Neuron (in vitro differentiated cells): ENCODE data around the gene CEP57L1.
"Not testable (repeated sequence)": the region's sequence is repeated elsewhere in the genome, so short reads cannot be mapped to it uniquely, and the experiment has no call there.

ENCODE experiments used
- H2AFZ ChIP-seq: one replicate; pipeline ENCODE4 v1.6.1; 2013; ENCODE audit warnings: low read depth, mild to moderate bottlenecking, inconsistent platforms, low read length, moderate library complexity
- H3K27me3 ChIP-seq: one replicate; pipeline ENCODE4 v1.6.1; 2013; ENCODE audit warnings: low read length; ENCODE audit not compliant: insufficient read depth
- H3K36me3 ChIP-seq: one replicate; pipeline ENCODE4 v1.6.1; 2013; ENCODE audit warnings: low read length; ENCODE audit not compliant: insufficient read depth
- H3K4me1 ChIP-seq: one replicate; pipeline ENCODE4 v1.6.1; 2013; ENCODE audit warnings: low read length; ENCODE audit not compliant: insufficient read depth
- H3K4me3 ChIP-seq: 2 replicates; pipeline ENCODE4 v1.5.1; 2013; ENCODE audit warnings: mild to moderate bottlenecking, low read length, moderate library complexity
- H3K9me3 ChIP-seq: one replicate; pipeline ENCODE4 v1.6.1; 2013; ENCODE audit warnings: low read length

The CEP57L1 gene

GRCh38 chr6:109174916-109175315 is 79.6 kb downstream of the CEP57L1 start:
- no peak overlapping the region for H3K4me3 ChIP-seq
- no peak overlapping the region for H2AFZ ChIP-seq
- H3K36me3 ChIP-seq = no peaks in the 10 kb centered on the region
- H3K9me3 ChIP-seq = no peaks in the 10 kb centered on the region
- H3K4me1 ChIP-seq = no peaks in the 10 kb centered on the region
- H3K27me3 ChIP-seq = no peaks in the 10 kb centered on the region

- no peaks in the 10 kb centered on the region for H3K4me1 ChIP-seq
- H3K36me3 ChIP-seq = no peaks in the 10 kb centered on the region
- no peaks in the 10 kb centered on the region for H3K9me3 ChIP-seq
- H3K27me3 ChIP-seq = no peaks in the 10 kb centered on the region
- H2AFZ ChIP-seq = no peak overlapping the region
- H3K4me3 ChIP-seq = no peak overlapping the region
Measured at GRCh38 chr6:109178921-109179320, 83.6 kb downstream of the CEP57L1 start.

- H3K36me3 ChIP-seq = no peaks in the 10 kb centered on the region
- no peaks in the 10 kb centered on the region for H3K4me1 ChIP-seq
- no peak overlapping the region for H2AFZ ChIP-seq
- no peaks in the 10 kb centered on the region for H3K27me3 ChIP-seq
- no peaks in the 10 kb centered on the region for H3K9me3 ChIP-seq
- H3K4me3 ChIP-seq = no peak overlapping the region
Measured at GRCh38 chr6:109179507-109179906, 84.2 kb downstream of the CEP57L1 start.

- no peak overlapping the region for H2AFZ ChIP-seq
- H3K4me1 ChIP-seq = no peaks in the 10 kb centered on the region
- H3K27me3 ChIP-seq = peaks cover 10% of the 10 kb centered on the region
- H3K9me3 ChIP-seq = no peaks in the 10 kb centered on the region
- H3K4me3 ChIP-seq = no peak overlapping the region
- H3K36me3 ChIP-seq = no peaks in the 10 kb centered on the region
Measured at GRCh38 chr6:109182578-109182977, 87.3 kb downstream of the CEP57L1 start.

GRCh38 chr6:109183109-109183650 is 87.9 kb downstream of the CEP57L1 start:
- Histone ChIP-seq H2AFZ (no peak overlapping the region), H3K36me3 (no peaks in the 10 kb centered on the region), H3K4me3 (no peak overlapping the region), H3K27me3 (peaks cover 10% of the 10 kb centered on the region), H3K4me1 (no peaks in the 10 kb centered on the region), H3K9me3 (no peaks in the 10 kb centered on the region)

- no peaks in the 10 kb centered on the region for H3K9me3 ChIP-seq
- peaks cover 10% of the 10 kb centered on the region for H3K27me3 ChIP-seq
- no peak overlapping the region for H2AFZ ChIP-seq
- no peaks in the 10 kb centered on the region for H3K36me3 ChIP-seq
- no peak overlapping the region for H3K4me3 ChIP-seq
- H3K4me1 ChIP-seq = no peaks in the 10 kb centered on the region
Measured at GRCh38 chr6:109184638-109185037, 89.3 kb downstream of the CEP57L1 start.

GRCh38 chr6:109186012-109186411 is 90.7 kb downstream of the CEP57L1 start:
- H2AFZ ChIP-seq = no peak overlapping the region
- no peaks in the 10 kb centered on the region for H3K36me3 ChIP-seq
- H3K4me3 ChIP-seq = no peak overlapping the region
- no peaks in the 10 kb centered on the region for H3K4me1 ChIP-seq
- H3K9me3 ChIP-seq = no peaks in the 10 kb centered on the region
- peaks cover 10% of the 10 kb centered on the region for H3K27me3 ChIP-seq

GRCh38 chr6:109187399-109188114 is 92.2 kb downstream of the CEP57L1 start:
- Histone ChIP-seq H3K36me3 (no peaks in the 10 kb centered on the region), H2AFZ (no peak overlapping the region), H3K4me1 (no peaks in the 10 kb centered on the region), H3K4me3 (no peak overlapping the region), H3K27me3 (peaks cover 10% of the 10 kb centered on the region), H3K9me3 (no peaks in the 10 kb centered on the region)

- Histone ChIP-seq H2AFZ (no peak overlapping the region), H3K4me3 (no peak overlapping the region), H3K27me3 (peaks cover 10% of the 10 kb centered on the region), H3K9me3 (no peaks in the 10 kb centered on the region), H3K36me3 (no peaks in the 10 kb centered on the region), H3K4me1 (no peaks in the 10 kb centered on the region)
Measured at GRCh38 chr6:109188115-109188411, 92.8 kb downstream of the CEP57L1 start.

GRCh38 chr6:109191368-109191767 is 96.1 kb downstream of the CEP57L1 start:
- H3K36me3 ChIP-seq, H3K4me3 ChIP-seq, H3K4me1 ChIP-seq, H3K9me3 ChIP-seq, H2AFZ ChIP-seq, H3K27me3 ChIP-seq: not testable (repeated sequence)

GRCh38 chr6:109192865-109193264 is 97.6 kb downstream of the CEP57L1 start:
- H3K9me3 ChIP-seq = no peaks in the 10 kb centered on the region
- no peaks in the 10 kb centered on the region for H3K36me3 ChIP-seq
- no peak overlapping the region for H2AFZ ChIP-seq
- H3K4me3 ChIP-seq = no peak overlapping the region
- H3K4me1 ChIP-seq = no peaks in the 10 kb centered on the region
- peaks cover 2% of the 10 kb centered on the region for H3K27me3 ChIP-seq

GRCh38 chr6:109194880-109195279 is 99.6 kb downstream of the CEP57L1 start:
- peaks cover 5% of the 10 kb centered on the region for H3K27me3 ChIP-seq
- no peaks in the 10 kb centered on the region for H3K36me3 ChIP-seq
- no peaks in the 10 kb centered on the region for H3K9me3 ChIP-seq
- H2AFZ ChIP-seq = no peak overlapping the region
- no peaks in the 10 kb centered on the region for H3K4me1 ChIP-seq
- H3K4me3 ChIP-seq = no peak overlapping the region

GRCh38 chr6:109197061-109197460 is 101.8 kb downstream of the CEP57L1 start:
- no peaks in the 10 kb centered on the region for H3K4me1 ChIP-seq
- no peaks in the 10 kb centered on the region for H3K36me3 ChIP-seq
- no peak overlapping the region for H2AFZ ChIP-seq
- no peaks in the 10 kb centered on the region for H3K9me3 ChIP-seq
- H3K27me3 ChIP-seq = peaks cover 5% of the 10 kb centered on the region
- H3K4me3 ChIP-seq = no peak overlapping the region
